ENCODE data around the gene TNRC6C.
"Not testable (repeated sequence)": the region's sequence is repeated elsewhere in the genome, so short reads cannot be mapped to it uniquely, and the experiment has no call there.

TNRC6C gene

DNA sequence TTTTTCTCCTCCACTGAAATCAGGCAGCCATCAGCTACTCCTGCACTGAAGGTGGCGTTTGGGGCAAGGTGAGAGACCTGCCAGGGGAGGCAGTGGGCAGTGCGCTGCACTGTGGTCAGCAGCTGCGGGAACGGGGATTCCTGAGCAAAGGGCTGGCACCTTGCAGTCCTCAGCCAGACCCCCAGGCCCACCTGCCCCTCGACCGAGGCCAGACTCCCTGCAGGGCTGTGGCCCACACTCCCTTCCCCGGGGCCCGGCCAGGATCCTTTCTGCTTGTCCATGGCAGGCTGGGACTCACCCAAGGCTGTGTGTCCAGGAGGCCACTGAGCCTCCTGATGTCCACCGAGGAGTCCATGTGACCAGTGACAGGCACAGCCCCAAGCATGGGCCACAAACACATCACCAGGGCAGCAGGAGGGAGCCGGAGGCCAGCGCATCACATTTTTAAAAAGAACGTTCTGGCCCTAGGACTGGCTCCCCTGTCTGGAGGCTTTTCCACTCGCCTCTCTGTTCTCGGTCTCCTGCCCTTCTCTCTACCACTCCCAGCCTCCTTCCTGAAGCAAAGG is 28.5 kb upstream of the TNRC6C start:
- no peak for DNase-seq (ENCODE audit: low read depth)

DNA sequence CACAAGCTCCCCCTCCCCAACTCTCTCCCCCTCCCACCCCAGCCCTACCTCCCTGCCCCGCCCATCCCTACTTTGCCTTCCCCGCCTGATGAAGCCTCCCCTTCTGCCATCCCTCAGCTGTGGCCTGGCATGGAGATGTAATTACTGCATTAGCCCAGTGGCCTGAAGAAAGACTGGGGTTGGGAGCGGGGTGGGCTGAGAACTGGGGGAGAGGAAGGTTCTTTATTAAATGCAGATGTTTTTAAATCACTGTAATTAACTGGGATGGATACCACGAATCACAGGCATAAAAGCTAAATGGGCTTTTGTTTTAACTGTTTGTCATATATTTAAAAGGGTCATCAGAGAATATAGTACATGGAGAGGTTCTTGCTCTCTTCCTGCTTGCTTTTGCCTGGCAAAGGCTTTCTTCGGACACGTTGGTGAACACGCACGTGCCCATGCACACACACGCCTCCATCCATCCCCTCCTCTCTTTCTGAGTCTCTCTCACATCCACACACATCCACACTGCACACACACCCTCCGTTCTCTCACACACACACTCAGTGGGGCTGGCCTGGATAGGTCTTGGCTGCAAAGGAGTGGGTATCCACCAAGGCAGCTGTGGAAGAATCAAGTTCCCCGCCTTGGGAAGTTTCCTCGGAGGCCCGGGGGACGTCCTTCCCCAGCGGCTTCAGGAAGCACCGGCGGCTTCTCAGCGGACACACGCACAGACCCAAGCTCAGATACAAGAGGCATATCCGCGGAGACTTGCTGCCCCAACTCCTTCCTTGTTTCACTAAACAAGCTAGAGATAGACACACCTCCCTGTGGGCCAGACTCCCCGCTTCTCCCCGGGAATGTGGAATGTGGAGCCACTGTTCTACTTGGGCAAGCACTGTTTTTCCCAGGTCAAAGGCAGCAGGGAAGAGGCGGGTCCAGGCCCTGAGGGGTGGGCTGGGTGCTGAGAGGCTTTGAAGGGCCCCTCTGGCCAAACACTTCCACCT is 27.4 kb upstream of the TNRC6C start:
- DNase-seq (ENCODE audit: low read depth) = no peak

DNA sequence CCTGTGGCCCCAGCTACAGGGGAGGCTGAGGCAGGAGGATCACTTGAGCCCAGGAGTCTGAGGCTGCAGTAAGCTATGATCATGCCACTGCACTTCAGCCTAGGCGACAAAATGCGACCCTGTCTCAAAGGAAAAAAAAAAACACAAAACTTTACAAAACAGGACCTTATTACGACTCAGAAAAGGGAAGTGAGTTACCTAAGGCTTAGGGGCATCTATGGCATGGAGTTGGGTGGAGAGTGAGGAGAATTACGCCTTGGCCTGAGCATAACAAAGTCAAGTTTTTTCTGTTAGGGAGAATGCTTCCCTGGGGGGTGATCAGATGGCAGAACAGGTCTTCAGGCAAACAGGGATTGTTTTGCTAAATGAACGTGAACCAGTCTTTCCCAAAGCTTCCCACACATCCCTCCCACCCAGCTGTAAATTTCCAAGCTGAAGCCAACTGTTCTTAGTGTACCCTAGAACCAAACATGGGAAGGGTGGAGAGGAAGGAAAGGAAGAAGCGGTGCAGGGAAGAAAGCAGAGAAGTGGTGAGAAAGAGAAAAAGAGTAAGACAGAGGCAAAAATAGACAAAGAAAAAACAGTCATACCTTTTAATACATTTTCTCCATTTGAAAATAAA is 24.6 kb upstream of the TNRC6C start:
- DNase-seq (ENCODE audit: low read depth) = no peak

DNA sequence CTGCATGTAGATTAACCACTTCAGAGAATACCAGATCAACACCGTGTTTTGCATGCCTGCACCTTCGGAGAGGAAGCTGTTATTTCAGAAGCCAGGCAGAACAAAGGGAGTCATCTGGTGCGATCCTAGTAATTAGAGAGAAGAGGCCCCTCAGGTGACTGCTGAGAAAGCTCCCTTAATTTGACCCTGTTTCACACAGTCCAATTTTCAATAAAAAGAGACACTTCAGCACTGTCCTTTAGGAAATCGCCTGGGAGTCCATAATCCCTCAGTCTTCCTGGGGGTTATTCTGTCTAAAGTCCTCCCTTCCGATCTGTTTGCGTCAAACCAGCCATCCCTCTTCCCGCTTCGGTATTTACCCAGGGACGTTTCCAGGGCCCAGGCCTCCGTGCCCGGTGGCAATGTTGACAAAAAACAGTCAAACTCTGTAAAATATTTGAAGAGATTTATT is 23.4 kb upstream of the TNRC6C start:
- DNase-seq (ENCODE audit: low read depth) = no peak

DNA sequence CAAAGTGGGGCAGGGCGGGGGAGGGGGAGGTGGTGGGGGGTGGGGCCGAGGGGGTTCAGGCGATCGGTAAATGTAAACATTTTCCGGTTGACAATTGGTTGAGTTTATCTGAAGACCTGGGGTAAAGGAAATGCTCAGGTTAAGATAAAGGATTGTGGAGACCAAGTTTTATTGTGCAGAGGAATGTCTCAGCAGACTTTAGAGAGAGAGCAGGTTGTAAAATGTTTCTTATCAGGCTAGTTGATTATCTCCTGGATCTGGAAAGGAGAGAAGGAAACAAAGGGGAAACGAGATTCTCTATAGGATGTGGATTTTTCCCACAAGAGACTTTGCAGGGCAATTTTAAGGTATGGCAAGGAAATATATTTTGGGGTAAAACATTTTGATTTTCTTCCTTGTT is 22.8 kb upstream of the TNRC6C start:
- not testable (repeated sequence) for DNase-seq (ENCODE audit: low read depth)

DNA sequence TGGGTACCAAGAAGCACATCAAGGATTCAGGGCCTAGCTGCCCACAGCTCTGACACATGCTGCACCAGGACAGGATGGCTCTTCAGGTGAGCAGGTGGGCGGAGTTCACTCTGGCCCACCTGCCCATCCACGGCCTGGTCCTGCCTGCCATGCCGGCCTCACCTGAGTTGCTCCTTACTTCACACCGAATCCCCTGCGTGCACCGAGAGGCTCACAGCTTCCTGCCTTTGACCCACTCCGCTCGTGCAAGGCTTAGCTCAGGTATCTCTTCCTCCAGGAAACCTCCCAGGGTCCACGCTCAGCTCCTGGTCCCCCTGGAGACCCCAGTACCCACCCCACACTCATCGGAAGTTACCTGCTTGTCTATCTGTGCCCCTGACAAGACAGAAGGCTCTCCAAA is 21.6 kb upstream of the TNRC6C start:
- DNase-seq (ENCODE audit: low read depth) = no peak

DNA sequence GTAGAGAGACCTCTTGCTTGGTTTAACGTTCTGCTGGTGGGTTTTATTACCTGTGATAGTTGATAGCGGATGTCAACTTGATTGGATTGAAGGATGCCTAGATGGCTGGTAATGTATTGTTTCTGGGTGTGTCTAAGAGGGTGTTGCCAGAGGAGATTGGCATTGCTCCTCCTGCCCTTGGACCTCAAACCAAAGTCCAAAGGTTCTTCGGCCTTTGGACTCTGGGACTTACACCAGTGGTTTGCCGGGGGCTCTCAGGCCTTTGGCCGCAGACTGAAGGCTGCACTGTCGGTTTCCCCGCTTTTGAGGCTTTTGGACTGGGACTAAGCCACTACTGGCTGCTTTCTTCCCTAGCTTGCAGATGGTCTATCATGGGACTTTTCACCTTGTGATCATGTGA is 17.5 kb upstream of the TNRC6C start:
- DNase-seq (ENCODE audit: low read depth) = no peak

DNA sequence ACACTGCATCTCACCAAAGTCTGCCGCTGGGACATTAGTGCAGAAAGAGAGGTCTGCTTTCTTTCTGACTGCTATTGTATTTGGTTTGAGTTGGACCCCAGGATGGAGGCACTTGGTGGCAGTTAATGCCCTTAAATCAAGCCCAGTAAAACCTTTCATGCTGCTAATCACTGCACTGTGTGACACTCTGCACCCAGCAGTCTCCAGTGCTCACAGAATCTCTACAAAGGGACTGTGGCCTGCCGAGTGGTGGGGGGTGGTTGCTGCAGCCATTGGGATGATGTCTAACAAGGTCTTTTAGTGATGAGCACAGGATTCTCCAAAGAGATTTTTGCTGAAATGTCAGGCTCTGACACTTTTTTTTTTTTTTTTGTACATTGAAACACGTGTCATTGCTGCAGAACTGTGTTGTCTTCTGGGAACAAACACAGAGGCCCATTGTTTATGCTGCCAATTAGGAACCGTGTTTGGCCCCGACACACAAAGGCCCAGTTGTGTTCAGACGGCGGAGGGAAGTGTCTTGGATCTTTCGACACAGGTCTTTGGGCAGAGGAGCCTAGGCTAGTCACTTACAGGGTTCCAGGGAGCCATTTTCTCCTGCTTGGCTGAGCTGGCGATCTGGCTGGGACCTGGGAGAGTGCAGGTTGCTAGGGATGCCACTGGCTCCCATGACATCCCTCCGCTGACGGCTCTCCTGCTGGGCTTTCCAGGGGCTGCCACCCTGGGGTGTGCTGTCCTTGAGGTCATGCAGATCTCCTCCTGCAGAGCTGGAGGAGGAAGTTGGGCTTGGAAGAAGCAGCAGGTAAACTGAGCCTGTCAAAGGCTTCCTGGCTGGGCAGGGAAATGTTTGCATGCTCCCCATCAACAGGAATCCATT is 16.2 kb upstream of the TNRC6C start:
- DNase-seq (ENCODE audit: low read depth) = no peak

DNA sequence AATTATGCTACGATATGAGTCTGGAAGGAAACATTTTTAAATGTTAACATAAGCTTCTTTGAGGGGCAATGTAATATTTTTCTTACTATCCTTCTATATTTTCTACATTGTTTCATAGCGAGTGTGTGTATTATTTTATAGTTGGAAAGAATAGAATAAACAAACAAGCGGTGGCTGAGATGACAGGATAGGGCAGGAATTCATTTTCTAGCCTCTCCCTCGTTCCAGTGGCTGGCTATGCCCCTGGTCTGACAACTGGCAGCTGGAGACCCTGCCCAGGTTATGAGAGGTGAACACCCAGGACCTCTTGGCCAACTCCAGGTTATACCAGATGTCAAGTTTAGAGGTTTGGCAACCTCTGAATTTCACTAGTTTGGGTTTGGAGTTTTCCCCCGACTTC is 14.5 kb upstream of the TNRC6C start:
- no peak for DNase-seq (ENCODE audit: low read depth)

DNA sequence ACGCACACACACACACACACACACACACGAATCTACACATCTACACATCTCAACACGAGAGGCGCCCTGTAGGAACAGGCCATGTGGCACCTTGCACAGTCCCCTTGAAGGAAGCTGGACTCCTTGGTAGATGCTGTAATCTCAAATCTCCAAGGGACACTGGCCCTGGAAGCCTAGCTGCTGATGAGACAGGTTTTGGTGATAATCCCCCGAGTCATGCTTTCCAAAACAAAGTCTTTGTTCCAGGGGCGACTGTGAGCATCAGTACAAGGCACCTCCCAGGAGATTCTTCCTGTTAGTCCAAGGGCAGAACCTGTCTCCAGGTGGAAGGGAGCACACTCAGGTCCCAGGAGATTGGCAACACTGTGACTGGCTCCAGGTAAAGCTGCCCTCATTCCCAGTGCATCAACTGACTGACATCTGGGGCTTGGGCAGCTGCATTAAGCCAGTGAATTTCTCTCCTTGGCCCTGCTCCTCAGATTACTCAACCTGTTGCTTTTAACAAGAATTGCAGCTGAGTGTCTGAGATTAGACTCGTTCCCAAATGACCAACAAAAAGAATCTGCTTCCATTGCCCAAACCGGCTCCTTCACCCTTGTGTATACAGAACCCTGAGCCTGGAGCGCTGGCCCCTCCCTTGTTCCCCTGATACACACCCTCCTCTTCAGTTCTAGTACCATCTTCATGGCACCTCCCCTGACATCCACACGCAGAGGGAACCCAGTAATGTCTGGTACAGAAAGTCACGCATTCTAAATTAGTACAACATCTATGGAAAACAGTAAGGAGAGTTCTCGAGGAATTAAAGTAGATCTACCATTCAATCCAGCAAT is 13.9 kb upstream of the TNRC6C start:
- no peak for DNase-seq (ENCODE audit: low read depth)

DNA sequence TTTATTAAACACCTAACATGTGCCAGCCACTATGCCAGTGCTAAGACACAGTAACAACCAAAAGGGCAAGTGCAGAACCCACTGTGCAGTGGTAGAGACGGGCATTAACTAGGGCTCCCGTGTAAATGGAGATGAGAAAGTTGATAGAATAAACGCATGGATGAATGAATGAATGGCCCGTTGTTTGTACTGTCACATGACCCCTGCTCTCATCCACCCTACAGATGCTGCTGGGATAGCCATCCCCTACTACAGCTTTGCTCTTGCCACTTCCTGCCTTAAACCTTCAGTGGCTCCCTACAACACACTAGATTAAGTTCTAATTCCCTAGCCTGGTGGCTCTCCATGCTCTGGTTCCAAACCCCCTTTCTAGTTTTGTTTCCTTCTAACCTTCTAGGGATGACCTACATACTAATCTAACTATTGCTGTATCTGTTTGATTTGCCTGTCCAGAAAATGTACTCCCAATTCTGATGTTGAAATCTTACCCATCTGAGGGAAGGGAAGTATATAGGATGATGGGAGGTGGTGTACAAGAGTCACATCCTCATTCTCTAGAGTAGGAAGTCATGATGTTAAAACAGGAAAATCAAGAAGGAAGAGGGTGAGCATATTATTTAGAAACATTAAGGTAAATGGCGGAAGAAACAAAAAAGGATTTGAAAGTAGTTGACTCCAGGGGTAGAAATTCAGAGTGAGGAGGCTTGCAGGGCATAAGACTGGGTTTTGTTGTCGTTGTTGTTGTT is 11.4 kb upstream of the TNRC6C start:
- no peak for DNase-seq (ENCODE audit: low read depth)

DNA sequence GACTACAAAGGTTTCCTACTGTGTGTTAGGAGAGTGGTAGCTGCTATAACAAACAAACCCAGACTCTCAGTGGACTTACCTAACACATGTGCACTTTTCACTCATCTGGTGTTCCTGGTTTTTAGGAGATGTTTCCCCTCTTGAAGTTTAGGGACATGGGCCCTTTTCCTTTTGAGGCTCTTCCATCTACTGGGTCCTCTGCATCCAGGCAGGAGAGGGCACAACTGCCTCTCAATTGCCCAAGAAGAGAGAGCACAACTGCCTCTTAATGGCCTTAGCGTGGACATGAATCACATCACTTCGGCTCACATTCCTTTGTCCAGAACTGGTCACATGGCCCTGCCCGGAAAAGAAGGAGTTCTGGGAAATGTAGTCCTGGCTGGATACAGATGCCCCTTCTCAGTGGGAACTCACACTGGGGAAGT is 9.8 kb upstream of the TNRC6C start:
- no peak for DNase-seq (ENCODE audit: low read depth)

DNA sequence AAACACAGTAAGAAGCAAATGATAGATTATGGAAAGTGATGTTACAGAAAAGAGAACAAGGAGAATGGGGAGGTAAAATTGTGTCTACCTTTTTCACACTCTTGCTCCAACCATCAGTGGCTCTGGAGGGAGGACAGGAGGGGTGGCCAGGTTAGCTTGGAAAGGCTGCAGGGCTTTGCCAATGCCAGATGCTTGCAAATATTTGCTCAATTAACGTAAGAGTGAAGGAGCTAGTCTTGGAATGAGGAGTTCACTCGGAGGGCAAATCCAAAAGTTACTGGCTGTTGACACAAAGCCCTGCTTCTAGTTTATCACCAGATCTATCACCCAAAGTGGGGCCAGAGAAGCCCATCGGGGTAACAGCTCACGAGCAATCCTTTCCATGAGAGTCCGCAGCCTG is 7.4 kb upstream of the TNRC6C start:
- DNase-seq (ENCODE audit: low read depth) = no peak

DNA sequence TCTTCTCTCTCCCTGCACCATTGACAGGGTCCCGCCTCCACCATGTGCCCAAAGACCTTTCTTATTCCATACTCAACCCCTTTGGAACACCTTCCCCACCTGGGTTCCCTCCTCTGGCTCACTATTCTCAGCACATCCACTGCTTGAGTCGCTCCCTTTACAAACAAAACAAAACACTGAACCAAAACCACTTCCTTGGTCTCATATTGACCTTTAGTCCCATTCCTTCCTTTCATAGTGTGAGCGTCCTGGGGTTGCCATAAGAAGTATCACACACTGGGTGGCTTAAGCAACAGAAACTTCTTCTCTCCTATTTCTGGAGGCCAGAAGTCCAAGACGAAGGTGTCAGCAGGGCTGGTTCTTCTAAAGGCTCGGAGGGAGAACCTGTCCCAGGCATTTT is 6.1 kb upstream of the TNRC6C start:
- DNase-seq (ENCODE audit: low read depth) = no peak

DNA sequence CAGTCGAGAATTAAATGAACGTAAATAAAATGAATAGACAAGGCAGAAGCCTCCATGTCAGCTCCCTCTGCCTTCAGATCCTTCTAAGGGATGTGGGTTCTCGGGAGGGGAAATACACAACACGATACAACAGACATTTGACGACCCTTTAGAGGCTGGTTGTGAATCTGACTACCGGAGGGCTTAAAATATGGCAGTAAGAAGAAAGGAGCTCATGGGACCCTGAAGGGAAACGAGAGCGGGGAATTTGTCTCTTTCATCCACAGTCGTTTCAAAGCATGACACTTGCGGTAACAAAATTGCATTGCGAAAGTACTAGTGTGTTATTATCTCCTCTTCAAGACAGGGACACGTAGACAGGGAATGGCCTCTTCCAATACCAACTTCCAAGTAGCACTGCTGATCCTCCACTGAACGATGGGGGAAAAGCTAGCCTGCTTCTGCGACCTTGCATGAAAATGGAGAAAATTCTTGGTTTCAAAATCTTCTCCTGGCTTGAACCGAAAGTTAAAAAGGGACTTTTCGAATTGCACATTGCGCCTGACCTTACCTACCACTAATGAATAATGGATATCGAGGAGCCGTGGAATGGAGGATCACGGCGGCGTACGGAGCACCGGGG is 1.2 kb upstream of the TNRC6C start:
- no peak for DNase-seq (ENCODE audit: low read depth)

DNA sequence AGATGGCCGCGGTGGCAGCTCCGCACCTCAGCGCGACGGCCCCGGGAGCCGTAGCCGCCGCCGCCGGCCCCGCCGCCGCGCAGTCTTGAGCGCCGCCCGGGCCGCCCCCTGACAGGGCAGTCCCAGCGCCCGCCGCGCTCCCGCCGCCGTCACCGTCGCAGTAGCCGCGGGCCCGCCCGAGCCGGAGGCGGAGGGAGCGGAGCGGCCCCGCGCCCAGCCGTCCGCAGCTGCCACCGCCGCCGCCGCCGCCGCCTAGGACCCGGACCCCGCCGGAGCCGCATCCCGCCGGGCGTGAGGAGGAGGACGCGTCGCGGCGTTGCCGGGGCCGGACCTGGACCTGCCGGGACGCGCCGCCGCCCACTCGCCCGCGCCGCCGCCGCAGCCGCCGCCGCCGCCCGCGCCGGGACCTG is 218 bp downstream of the TNRC6C start:
- DNase-seq (ENCODE audit: low read depth) = peak; percentile 33

DNA sequence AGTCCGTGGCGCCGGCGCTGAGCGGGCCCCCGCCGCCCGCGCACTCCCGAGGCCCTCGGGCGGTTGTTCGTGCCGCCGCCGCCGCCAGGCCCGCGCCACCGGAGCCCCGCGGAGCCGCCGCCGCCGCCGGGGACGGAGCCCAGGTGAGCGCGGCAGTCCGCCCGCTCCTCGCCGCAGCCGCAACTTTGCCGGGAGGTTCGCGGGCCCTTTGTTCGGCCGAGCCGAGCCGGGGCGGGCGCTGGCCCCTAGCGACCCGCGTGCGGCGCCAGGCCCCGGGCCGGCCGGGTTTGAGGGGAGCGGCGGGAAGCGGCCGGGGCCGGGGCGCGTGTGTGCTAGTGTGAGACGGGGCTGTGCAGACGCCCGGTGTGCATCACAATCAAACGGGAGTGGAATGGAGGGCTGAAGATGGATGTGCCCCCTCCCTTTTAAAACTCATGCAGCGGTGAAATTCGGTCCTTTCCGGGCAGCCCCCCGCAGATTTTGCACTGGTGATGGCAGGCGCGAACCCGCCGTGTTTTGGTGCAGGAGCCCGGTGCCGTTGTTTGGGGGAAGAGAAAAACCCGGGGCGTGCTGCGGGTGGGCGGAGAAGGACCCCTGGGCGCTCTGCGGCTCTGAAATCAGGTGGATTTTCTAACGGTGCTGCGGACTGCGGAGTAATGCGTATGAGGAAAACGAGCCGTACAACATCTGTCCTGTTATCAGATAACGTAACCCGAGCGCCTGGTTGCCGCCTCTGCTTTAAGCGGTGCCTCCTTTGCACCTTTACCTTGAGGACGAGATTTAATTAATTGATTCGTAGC is 823 bp downstream of the TNRC6C start:
- peak; percentile 16 for DNase-seq (ENCODE audit: low read depth)

DNA sequence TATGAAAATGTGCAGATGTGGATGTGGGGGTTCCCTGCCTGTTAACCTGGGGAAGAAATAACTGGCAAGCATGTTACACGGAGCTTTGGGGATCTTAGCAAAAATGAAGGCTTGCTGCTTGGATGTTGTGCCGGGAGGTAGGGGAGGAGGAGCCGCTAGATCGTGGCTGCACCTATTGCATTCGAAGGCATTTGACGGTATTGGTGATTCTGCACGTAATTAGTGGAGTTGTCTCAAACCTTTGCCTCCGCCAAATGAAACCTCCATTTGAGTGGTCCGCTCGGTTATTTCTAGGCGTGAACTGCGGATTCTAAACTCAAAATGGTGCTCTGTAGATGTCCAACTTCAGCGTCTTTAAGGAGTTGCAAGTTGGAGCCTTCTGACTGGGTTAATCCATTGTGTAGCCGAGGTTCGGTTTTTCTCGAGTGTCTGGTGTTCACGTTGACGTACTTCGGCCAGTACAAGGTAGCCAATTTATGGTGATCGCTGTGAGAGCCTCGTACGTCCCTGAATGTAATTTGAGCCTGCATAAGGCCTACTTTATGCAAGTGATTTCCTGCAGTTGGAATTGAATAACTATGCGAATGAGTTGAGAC is 1.5 kb downstream of the TNRC6C start:
- peak; percentile 12 for DNase-seq (ENCODE audit: low read depth)

DNA sequence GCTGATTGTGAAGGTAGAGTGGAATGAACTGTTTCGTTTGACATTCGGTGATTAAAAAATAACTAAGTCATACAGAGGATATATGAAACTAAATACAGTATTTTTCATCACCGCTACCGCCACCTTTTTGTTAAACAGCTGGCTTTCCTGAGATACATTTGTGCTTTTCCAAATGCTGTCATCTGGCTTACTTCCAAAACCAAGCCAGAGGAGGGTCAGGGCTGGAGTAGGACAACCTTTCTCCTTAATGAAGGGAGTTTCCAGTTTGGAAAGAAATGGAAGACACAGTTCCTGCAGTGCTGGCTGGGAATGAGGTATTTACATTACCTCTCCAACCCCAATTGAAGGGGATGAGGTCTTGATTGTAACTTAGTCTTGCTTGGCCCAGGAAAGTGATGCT is 3.2 kb downstream of the TNRC6C start:
- DNase-seq (ENCODE audit: low read depth) = no peak

Measured in activated T-helper 9 cell treated with anti-CD3 and anti-CD28 coated beads, Interleukin-2, amount 50 U/mL, for 16 hours (primary cell).